AG08395 (cell line): ENCODE measurements around the gene SCN1B.
"Not testable (repeated sequence)": the region's sequence is repeated elsewhere in the genome, so short reads cannot be mapped to it uniquely, and the experiment has no call there.

Experiments used
- DNase-seq: peaks from one replicate; pipeline ENCODE4 v3.0.0; 2012; ENCODE audit warnings: mixed read lengths, low spot score

Gene SCN1B

GRCh38 chr19:35037716-35038622 is 7.7 kb downstream of the SCN1B start:
- DNase-seq, result peak; percentile 66

DNA sequence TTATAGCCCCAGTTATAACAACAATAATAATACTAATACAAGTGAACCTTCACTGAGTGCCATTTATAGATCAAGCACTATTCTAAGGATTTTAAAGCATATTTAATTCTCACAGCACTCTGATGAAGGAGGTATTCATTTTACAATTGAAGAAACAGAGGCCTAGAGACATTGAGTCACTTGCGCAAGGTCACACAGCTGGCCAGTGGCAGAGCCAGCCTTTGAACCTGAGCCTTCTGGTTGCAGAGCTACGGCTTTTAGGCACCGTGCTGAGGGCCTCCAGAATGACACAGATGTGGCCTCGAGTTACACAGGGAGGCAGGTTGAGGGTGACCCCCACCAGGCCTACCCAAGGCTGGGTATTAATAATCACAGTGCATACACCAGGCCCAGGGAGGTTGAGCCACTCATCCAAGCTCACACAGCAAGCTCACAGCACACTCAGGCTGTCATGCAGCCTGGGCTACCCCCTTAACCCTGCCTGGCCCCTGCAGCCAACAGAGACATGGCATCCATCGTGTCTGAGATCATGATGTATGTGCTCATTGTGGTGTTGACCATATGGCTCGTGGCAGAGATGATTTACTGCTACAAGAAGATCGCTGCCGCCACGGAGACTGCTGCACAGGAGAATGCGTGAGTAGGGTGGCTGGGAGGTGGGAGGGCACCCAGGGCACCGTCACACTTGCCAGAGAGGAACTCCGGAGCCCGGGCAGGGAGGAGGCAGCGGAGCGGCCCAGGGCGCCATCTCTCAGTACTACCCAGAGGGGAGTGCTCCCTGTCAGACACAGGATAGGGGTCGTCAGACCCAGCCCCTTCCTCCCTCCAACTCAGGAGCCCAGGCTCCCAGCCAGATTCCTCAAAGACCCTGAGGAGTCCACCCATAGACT is 8.6 kb downstream of the SCN1B start:
- no peak for DNase-seq

DNA sequence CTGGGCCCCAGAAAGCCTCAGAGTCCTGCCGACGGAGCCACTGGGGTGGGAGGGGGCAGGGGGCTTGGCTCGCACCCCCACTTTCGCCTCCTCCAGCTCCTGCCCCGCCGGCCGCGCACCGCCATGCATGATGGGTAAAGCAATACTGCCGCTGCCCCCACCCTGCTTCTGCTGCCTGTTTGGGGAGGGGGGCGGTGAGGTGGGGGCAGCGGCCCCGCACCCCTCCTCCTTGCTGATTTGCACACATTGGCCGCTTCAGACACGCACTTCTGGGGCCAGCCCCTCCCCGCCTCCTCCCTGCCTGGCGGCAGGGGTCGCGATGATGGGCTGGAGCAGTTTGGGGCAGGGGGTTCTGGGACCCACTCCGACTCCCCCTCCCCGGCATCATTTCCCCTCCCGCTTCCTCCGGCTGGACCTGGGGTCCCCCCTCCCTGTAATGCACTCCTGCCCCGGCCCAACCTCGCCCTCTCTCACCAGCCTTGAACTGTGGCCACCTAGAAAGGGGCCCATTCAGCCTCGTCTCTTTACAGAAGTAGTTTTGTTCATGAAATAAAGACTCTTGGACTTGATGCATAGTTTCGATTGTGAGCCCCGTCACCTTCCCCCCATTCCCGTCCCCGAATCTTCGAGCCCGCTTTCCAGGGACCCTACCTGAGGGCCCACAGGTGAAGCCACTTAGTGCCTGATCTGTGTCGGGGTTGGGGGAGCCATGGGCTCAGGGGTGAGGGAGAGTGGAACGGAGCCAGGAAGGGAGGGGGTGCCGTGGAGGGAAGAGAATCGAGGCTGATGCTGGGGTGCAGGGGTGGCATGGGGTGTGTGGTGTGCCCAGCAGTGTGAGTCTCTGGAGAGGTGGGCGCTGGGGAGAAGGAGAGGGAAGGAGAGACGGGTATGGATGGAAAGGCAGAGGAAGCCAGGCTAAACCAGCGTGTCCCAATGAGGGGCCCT is 9.9 kb downstream of the SCN1B start:
- no peak for DNase-seq

DNA sequence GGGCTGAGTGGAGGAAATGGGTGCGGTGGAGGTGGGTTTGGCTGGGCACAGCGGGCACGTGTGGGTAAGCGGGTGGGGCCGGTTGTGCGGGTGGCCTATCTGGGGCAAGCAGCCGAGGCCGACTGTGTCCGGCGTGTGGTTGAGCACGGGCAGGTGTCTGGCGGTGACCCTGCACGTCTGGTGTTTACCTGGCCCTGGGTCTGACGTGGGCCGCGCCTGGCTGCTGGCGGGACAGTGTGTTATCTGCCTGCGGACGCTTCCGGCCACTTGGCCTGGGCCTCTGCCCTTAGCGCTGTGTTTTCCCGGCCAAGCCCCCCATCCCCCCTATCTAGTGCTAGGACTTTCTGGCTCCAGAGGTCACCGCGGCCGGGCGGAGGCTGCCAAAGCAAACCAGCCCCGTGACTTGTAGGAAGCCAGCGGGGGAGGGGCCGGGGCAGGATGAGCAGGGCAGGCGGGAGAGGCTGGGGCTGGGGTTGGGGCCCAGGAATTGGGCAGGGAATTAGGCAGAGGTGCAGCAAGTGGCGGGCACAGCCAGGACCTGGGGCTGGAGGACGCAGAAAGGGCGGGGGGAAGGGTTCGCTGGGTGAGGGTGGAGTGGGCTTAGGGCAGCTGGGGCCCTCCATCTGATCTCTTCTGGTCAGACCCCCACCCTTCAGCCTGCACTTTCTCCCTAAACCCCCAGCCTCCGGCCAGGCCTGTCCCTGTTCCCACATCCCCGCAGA is 10.7 kb downstream of the SCN1B start:
- no peak for DNase-seq

- no peak for DNase-seq
Measured at GRCh38 chr19:35041548-35042055, 11.3 kb downstream of the SCN1B start, which contains the start of gene HPN. Gene HPN (plus strand): TSS chr19:35041721. CDS start chr19:35042507, 786 bp downstream.

DNA sequence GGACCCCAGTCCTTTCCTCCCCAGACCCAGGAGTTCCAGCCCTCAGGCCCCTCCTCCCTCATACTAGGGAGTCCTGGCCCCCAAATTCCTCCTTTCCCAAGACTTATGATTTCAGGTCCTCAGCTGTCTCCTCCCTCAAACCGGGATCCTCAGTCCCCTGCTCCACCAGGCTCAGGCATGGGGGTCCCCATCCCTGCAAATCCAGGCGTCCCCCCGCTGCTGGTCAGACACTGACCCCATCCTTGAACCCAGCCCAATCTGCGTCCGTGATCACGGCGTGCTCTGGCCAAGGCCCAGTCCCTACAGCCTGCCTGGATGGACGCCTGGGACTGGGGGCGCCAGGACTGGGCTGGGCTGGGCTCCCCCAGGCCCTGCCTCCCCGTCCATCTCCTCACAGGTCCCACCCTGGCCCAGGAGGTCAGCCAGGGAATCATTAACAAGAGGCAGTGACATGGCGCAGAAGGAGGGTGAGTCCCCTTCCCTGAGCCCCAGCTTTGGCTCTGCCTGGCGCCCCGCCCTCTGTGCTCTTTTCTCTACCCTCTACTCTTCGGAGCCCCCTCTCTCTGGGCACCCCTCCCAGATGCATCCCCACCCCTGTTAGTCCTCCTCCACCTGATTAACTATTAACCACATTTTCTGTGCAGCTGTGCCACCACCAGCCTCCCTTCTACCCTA is 11.9 kb downstream of the SCN1B start:
- DNase-seq, result no peak

DNA sequence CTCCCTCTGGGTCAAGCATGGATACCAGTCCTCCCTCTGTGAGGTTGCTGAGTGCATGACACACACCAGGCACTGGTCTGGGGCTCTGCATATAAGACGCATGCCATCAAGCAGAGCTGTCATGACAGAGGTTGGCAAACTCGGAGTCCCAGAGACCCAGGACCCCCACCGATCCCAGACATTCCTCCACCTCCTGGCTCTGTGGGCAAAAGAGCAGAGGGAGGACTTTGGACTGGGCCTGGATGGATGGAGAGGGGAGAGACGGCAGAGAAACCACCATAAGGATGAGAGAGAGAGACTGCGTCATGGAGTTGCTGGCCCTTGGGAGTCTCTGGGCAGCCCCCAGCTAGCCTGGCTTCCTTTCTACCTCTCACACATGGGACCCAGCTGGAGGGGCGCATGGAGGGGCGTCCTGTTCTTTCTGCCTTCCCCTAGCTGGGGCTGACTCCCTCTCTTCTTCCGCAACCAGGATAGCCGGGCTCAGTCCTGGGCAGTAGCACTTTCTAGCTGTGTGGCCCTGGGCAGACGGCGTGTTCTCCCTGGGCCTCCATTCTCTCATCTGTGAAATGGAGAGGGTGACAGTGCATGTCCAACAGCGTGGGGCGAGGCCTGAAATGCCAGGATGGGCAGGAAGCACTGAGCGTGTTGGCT is 12.8 kb downstream of the SCN1B start:
- DNase-seq, result no peak

GRCh38 chr19:35043906-35044305 is 13.6 kb downstream of the SCN1B start:
- no peak for DNase-seq

- peak; percentile 82 for DNase-seq
Measured at GRCh38 chr19:35044317-35045117, 14.2 kb downstream of the SCN1B start.

- DNase-seq, result peak; percentile 71
Measured at GRCh38 chr19:35045667-35046300, 15.5 kb downstream of the SCN1B start.

- no peak for DNase-seq
Measured at GRCh38 chr19:35046461-35046860, 16.2 kb downstream of the SCN1B start.

DNA sequence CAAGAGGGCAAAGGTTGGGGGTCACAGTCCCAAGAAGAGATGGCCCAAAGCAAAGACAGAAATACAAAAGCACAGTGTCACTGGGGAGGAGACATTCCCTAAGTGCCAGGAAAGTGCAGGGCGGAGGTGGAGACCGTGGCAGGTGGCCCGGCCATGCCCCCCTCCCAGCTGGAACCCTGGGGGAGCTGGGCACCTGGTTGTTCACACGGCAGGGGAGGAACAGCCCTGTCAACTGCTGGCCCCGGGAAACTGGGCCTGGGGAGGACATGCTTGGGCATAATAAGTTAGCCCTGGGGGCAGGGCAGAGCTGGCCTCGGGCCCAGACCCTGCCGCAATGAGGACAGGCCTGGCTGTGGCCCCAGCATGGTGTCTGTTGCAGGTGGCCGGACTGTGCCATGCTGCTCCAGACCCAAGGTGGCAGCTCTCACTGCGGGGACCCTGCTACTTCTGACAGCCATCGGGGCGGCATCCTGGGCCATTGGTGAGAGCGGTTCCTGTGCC is 18.7 kb downstream of the SCN1B start:
- no peak for DNase-seq

DNA sequence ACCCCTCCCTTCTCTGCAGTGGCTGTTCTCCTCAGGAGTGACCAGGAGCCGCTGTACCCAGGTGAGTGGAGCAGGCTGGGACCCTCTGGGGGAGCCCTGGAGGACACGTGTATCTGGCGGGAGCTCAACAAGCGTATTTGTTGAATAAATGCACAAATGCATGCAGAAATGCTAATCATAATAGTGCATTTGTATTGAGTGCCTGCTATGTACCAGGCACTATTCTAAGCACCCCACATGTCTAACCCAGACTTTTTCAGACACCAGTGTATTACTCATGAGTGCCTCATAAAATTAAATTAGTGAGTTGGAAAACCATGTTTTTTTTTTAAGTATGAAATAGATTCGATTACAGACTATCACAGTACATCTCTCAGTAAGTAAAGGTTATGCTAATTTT is 19.2 kb downstream of the SCN1B start:
- no peak for DNase-seq

- DNase-seq, result not testable (repeated sequence)
Measured at GRCh38 chr19:35050662-35051061, 20.4 kb downstream of the SCN1B start.

DNA sequence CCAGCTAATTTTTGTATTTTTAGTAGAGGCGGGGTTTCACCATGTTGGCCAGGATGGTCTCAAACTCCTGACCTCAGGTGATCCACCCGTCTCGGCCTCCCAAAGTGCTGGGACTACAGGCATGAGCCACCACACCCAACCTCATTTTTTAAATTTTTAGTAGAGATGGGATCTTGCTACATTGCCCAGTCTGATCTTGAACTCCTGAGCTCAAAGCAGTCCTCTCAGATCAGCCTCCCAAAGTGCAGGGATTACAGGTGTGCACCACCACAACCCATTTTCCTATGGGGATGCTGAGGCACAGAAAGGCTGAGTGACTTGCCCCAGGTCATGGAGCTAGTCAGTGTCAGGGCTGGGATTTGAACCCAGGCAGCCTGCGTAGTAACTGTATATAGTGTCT is 21.0 kb downstream of the SCN1B start:
- DNase-seq, result not testable (repeated sequence)

DNA sequence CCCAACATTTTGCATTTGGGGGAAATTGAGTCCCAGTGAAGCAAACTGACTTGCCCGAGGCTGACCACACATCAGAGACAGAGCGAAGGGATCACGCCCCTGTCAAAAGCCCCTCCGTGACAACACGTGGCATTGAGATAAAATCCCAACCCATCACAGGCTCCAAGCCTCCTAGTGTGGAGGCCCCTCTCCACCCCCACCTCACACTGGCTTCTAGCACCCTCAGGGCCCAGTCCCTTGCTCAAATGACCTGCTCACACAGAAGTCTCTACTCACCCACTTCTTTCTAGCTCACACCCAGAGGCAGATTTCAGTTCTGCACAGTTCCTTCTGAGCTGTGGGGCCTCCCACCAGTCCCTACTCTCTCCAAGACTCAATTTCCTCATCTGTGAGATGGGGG is 21.5 kb downstream of the SCN1B start:
- DNase-seq, result no peak

DNA sequence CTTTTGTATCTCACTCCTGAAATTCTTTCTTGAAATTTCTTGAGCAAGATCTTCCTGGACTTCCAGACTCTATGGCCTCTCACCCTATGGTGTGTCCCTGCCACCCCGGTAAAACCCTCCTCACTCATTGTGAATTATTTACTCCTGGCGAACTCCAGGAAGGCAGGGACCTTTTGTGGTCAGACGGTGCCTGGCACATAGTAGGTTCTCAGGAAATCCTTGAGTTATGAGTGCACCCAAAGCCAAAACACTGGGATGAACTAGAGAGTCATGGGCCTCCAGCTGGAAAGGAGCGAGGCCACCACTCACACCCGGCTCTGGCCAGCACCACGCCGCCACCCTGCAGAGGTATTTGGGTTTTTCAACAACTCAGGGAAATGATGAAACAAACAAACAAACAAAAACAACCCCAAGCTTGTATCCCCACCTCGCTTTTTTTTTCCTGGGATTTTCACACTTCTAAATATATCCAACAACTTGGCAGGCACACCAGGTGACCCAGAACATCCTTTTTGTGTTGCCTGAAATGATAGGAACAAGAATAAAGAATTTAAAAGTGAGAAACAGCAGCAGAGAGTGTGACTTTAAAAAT is 22.4 kb downstream of the SCN1B start:
- DNase-seq, result no peak
